Fibroblast of skin of back (primary cell): ENCODE data around the gene MVB12B.
"Not testable (repeated sequence)": the region's sequence is repeated elsewhere in the genome, so short reads cannot be mapped to it uniquely, and the experiment has no call there.

ENCODE experiments used
- DNase-seq: peaks from one replicate; pipeline ENCODE4 v3.0.0-alpha.2; 2013

The MVB12B gene

GRCh38 chr9:126523611-126524111 is 197.0 kb downstream of the MVB12B start:
- DNase-seq = no peak

- DNase-seq = no peak
Measured at GRCh38 chr9:126524353-126525077, 197.9 kb downstream of the MVB12B start.

GRCh38 chr9:126526218-126527108 is 199.8 kb downstream of the MVB12B start:
- no peak for DNase-seq

- DNase-seq = no peak
Measured at GRCh38 chr9:126527109-126527825, 200.6 kb downstream of the MVB12B start.

- peak; percentile 78 for DNase-seq
Measured at GRCh38 chr9:126528111-126528510, 201.5 kb downstream of the MVB12B start.

GRCh38 chr9:126528915-126529314 is 202.3 kb downstream of the MVB12B start:
- no peak for DNase-seq

GRCh38 chr9:126531035-126531571 is 204.5 kb downstream of the MVB12B start:
- no peak for DNase-seq

- no peak for DNase-seq
Measured at GRCh38 chr9:126531591-126531990, 205.0 kb downstream of the MVB12B start.

- DNase-seq = no peak
Measured at GRCh38 chr9:126532019-126532462, 205.4 kb downstream of the MVB12B start.

- DNase-seq = no peak
Measured at GRCh38 chr9:126532489-126532888, 205.9 kb downstream of the MVB12B start.

GRCh38 chr9:126532951-126533925 is 206.6 kb downstream of the MVB12B start:
- DNase-seq = no peak

GRCh38 chr9:126533926-126534310 is 207.3 kb downstream of the MVB12B start:
- no peak for DNase-seq

GRCh38 chr9:126534431-126535186 is 208.0 kb downstream of the MVB12B start:
- no peak for DNase-seq

- no peak for DNase-seq
Measured at GRCh38 chr9:126536131-126536530, 209.5 kb downstream of the MVB12B start.

GRCh38 chr9:126536841-126537465 is 210.3 kb downstream of the MVB12B start:
- no peak for DNase-seq

- no peak for DNase-seq
Measured at GRCh38 chr9:126538550-126538949, 211.9 kb downstream of the MVB12B start.

GRCh38 chr9:126540398-126540797 is 213.8 kb downstream of the MVB12B start:
- not testable (repeated sequence) for DNase-seq

- no peak for DNase-seq
Measured at GRCh38 chr9:126543490-126543889, 216.9 kb downstream of the MVB12B start.

GRCh38 chr9:126545106-126545505 is 218.5 kb downstream of the MVB12B start:
- no peak for DNase-seq

GRCh38 chr9:126546036-126546435 is 219.4 kb downstream of the MVB12B start:
- no peak for DNase-seq
